GM21515 (cell line): ENCODE results near the gene CHSY3.

Experiments
- ATAC-seq: cut with Tn5 transposase; IDR thresholded peaks from one replicate; pipeline ENCODE4 v1.9.1; 2021; ENCODE audit not compliant: unreplicated experiment

The CHSY3 gene

GRCh38 chr5:129904102-129904666 is at the start of gene CHSY3:
Gene CHSY3 (plus strand): TSS chr5:129904465.
- peak; percentile 58 for ATAC-seq

GRCh38 chr5:129856325-129856724 is 47.9 kb upstream of the CHSY3 start:
- no peak for ATAC-seq

- no peak for ATAC-seq
Observed at GRCh38 chr5:129857116-129857515, 47.1 kb upstream of the CHSY3 start.

- ATAC-seq = no peak
Observed at GRCh38 chr5:129858131-129858675, 46.1 kb upstream of the CHSY3 start.

- ATAC-seq = no peak
Observed at GRCh38 chr5:129884322-129884721, 19.9 kb upstream of the CHSY3 start.

GRCh38 chr5:129899454-129899853 is 4.8 kb upstream of the CHSY3 start:
- no peak for ATAC-seq

- no peak for ATAC-seq
Observed at GRCh38 chr5:129902816-129903215, 1.4 kb upstream of the CHSY3 start.

- ATAC-seq = no peak
Observed at GRCh38 chr5:129903466-129904101, 681 bp upstream of the CHSY3 start.

GRCh38 chr5:129904667-129905472 is 605 bp downstream of the CHSY3 start:
- ATAC-seq = peak; percentile 36

GRCh38 chr5:129905473-129906176 is 1.4 kb downstream of the CHSY3 start:
- ATAC-seq = no peak

GRCh38 chr5:129906177-129906887 is 2.1 kb downstream of the CHSY3 start:
- no peak for ATAC-seq

GRCh38 chr5:129909225-129909624 is 5.0 kb downstream of the CHSY3 start:
- no peak for ATAC-seq

GRCh38 chr5:129912601-129913255 is 8.5 kb downstream of the CHSY3 start:
- ATAC-seq = no peak

GRCh38 chr5:129915415-129915814 is 11.2 kb downstream of the CHSY3 start:
- ATAC-seq = no peak

- ATAC-seq = no peak
Observed at GRCh38 chr5:129917224-129917623, 13.0 kb downstream of the CHSY3 start.

- ATAC-seq = no peak
Observed at GRCh38 chr5:129921204-129921603, 16.9 kb downstream of the CHSY3 start.

GRCh38 chr5:129930221-129930620 is 26.0 kb downstream of the CHSY3 start:
- no peak for ATAC-seq

GRCh38 chr5:129935626-129936025 is 31.4 kb downstream of the CHSY3 start:
- no peak for ATAC-seq

GRCh38 chr5:129938077-129938476 is 33.8 kb downstream of the CHSY3 start:
- no peak for ATAC-seq

- ATAC-seq = no peak
Observed at GRCh38 chr5:129943936-129944335, 39.7 kb downstream of the CHSY3 start.
